GM19351 (cell line): ENCODE measurements around the gene CLDN22.

ENCODE experiments used
- ATAC-seq: cut with Tn5 transposase; IDR thresholded peaks from one replicate; pipeline ENCODE4 v1.9.1; 2021; ENCODE audit warnings: mild to moderate bottlenecking, moderate library complexity; ENCODE audit not compliant: unreplicated experiment

Gene CLDN22

DNA sequence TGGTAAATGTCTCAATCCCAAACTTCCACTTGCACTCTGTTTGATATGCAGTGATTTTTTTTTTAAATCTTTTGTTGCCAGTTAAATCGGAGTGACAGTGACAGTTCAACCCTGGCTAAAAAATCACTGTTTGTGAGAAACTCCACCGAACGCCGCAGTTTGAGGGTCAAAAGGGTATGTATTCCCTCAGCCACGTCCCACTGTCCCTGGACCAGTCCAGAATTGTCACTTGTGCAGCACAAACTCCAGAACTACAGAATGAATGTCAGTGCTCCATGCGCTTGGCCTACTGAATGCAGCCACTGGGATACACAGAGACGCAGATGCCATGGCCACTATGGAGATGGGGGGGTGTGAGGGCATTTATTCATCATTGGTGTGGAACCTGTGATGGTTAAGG is 34.2 kb downstream of the CLDN22 start:
- ATAC-seq: no peak

DNA sequence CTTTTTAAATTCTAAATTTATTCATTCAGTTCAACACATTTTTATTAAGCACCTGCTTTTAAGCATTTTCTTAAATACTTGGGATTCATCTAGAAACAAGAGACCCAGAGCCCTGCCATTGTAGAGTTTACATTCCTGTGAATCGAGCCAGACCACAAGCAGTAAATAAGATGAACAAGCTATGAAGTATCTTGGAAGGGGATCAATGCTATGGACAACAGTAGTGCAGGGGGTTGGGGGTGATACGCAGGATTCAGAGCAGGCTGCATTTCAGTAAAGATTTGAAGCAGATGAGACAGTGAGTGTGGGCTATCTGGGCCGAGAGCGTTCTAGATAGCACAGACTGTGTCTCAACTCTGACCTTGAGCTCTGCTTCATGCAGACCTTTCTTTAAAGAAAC is 35.1 kb downstream of the CLDN22 start:
- ATAC-seq: no peak

DNA sequence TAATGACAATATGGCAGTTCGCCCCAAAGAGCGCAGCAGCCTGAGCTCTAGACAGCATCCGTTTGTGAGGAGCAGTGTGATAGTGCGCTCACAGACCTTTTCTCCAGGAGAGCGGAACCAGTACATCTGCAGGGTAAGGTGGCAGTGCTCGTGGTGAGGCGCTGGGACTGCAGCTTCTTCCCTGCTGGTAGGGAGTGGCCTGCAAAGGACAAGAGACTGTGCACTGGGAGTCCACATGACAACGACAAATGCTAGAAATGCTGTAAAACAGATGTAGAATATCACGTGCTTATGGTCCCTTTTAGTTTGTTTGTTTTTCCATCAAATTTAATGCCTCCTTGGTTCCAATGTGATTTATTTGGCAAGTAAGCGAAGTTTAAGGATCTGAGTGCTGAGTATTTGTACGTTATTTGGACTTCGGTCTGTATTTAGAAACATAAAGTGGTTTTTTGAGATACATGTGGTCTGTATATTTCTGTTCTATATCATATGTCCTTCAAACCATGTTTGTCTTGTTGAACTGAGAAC is 35.8 kb downstream of the CLDN22 start:
- no peak for ATAC-seq

DNA sequence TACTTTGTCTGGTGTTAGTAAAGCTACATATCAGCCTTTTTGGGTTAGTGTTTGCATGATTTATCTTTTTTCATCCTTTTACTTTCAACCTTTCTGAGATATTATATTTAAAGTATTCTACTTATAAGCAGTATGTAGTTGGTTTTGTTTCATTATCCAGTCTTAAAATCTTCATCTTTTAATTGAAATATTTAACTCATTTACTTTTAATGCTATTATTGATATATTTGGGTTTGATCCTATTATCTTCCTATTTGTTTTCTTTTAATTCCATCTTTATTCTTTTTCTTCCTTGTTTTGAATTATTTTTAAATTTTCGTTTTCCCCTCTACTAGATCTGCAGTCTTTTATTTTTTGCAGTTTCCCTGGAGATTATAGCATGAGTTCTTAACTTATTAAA is 44.0 kb downstream of the CLDN22 start:
- no peak for ATAC-seq

DNA sequence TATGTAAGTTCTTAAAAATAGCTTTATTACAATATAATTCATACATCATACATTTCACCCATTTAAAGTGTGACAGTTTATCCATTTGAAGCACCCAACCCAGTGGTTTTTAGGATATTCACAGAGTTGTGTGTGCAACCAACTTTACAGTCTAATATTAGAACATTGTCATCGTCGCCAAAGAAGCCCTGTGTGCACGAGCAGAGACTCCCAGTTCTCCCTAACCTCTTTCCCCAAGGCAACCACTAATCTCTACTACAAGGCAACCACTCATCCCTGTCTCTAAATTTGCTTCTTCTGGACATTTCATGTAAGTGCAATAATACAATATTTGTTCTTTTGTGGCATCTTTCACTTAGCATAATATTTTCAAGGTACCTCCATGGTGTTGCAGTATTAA is 47.7 kb downstream of the CLDN22 start:
- no peak for ATAC-seq

DNA sequence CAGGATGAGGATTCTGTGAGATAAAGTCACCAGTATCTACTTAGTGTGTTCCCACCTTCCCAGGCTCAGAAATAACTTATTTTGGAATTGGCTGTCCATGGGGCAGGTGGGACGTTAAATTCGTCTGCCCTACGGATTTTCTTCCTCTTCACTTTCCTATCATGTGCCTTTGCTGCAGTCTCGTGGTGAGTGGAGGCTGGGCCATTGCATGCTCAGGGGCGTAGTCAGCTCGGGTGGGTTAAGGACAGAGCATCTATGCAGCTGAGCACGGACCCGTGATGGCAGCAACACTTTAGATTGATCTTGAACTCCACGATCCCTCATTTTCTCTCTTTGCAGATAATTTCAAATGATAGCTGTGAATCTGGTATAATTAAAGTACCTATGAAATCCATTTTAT is 51.5 kb downstream of the CLDN22 start:
- ATAC-seq: no peak
